Measurements from ENCODE around the gene PREX1.

PREX1 gene

GRCh38 chr20:48671141-48671540 is 156.7 kb downstream of the PREX1 start:
- Histone ChIP-seq H3K4me1 (ENCODE audit: low read depth, poor library complexity, severe bottlenecking) (no peaks in the 10 kb centered on the region), H3K27ac (no peak overlapping the region), H3K79me2 (ENCODE audit: insufficient read depth, low read depth) (no peaks in the 10 kb centered on the region), H3K4me3 (IDR thresholded peaks at IDR 0.05; ENCODE audit: insufficient read depth, low read depth, low read length) (no peak overlapping the region), H3K36me3 (ENCODE audit: insufficient read depth) (no peaks in the 10 kb centered on the region), H3K9ac (no peak overlapping the region), H4K20me1 (ENCODE audit: insufficient read depth) (no peaks in the 10 kb centered on the region), H2AFZ (ENCODE audit: low read depth) (no peak overlapping the region), H3K27me3 (ENCODE audit: insufficient read depth, low read depth) (peaks cover 3% of the 10 kb centered on the region; the same call in 1 of the 2 replicates), H3K4me2 (no peak overlapping the region)
- TF ChIP-seq CTCF (conservative IDR thresholded peaks at IDR 0.05; ENCODE audit: low read depth, low read length) = no peak

GRCh38 chr20:48669946-48670605 is 157.7 kb downstream of the PREX1 start:
- Histone ChIP-seq H3K4me2 (no peak overlapping the region), H3K9ac (no peak overlapping the region), H3K27me3 (ENCODE audit: insufficient read depth, low read depth) (peaks cover 3% of the 10 kb centered on the region; the same call in 1 of the 2 replicates), H3K27ac (no peak overlapping the region), H4K20me1 (ENCODE audit: insufficient read depth) (no peaks in the 10 kb centered on the region), H3K4me1 (ENCODE audit: low read depth, poor library complexity, severe bottlenecking) (no peaks in the 10 kb centered on the region), H3K36me3 (ENCODE audit: insufficient read depth) (no peaks in the 10 kb centered on the region), H2AFZ (ENCODE audit: low read depth) (no peak overlapping the region), H3K79me2 (ENCODE audit: insufficient read depth, low read depth) (no peaks in the 10 kb centered on the region), H3K4me3 (IDR thresholded peaks at IDR 0.05; ENCODE audit: insufficient read depth, low read depth, low read length) (no peak overlapping the region)
- TF ChIP-seq CTCF (conservative IDR thresholded peaks at IDR 0.05; ENCODE audit: low read depth, low read length) = no peak

GRCh38 chr20:48668451-48668946 is 159.3 kb downstream of the PREX1 start:
- Histone ChIP-seq H4K20me1 (ENCODE audit: insufficient read depth) (no peaks in the 10 kb centered on the region), H3K4me1 (ENCODE audit: low read depth, poor library complexity, severe bottlenecking) (no peaks in the 10 kb centered on the region), H3K27me3 (ENCODE audit: insufficient read depth, low read depth) (peaks cover 3% of the 10 kb centered on the region; the same call in 1 of the 2 replicates), H2AFZ (ENCODE audit: low read depth) (no peak overlapping the region), H3K27ac (no peak overlapping the region), H3K36me3 (ENCODE audit: insufficient read depth) (no peaks in the 10 kb centered on the region), H3K4me2 (no peak overlapping the region), H3K79me2 (ENCODE audit: insufficient read depth, low read depth) (no peaks in the 10 kb centered on the region), H3K9ac (no peak overlapping the region), H3K4me3 (IDR thresholded peaks at IDR 0.05; ENCODE audit: insufficient read depth, low read depth, low read length) (no peak overlapping the region)
- no peak for TF ChIP-seq CTCF (conservative IDR thresholded peaks at IDR 0.05; ENCODE audit: low read depth, low read length)

- Histone ChIP-seq H3K36me3 (ENCODE audit: insufficient read depth) (no peaks in the 10 kb centered on the region), H4K20me1 (ENCODE audit: insufficient read depth) (no peaks in the 10 kb centered on the region), H3K79me2 (ENCODE audit: insufficient read depth, low read depth) (no peaks in the 10 kb centered on the region), H3K4me1 (ENCODE audit: low read depth, poor library complexity, severe bottlenecking) (no peaks in the 10 kb centered on the region), H3K27ac (no peak overlapping the region), H3K9ac (no peak overlapping the region), H2AFZ (ENCODE audit: low read depth) (no peak overlapping the region), H3K4me3 (IDR thresholded peaks at IDR 0.05; ENCODE audit: insufficient read depth, low read depth, low read length) (no peak overlapping the region), H3K27me3 (ENCODE audit: insufficient read depth, low read depth) (peaks cover 3% of the 10 kb centered on the region; the same call in 1 of the 2 replicates), H3K4me2 (no peak overlapping the region)
- no peak for TF ChIP-seq CTCF (conservative IDR thresholded peaks at IDR 0.05; ENCODE audit: low read depth, low read length)
These were observed 159.8 kb downstream of the PREX1 start for GRCh38 chr20:48667889-48668413.
